ENCODE data around the gene STAC2.

DNA sequence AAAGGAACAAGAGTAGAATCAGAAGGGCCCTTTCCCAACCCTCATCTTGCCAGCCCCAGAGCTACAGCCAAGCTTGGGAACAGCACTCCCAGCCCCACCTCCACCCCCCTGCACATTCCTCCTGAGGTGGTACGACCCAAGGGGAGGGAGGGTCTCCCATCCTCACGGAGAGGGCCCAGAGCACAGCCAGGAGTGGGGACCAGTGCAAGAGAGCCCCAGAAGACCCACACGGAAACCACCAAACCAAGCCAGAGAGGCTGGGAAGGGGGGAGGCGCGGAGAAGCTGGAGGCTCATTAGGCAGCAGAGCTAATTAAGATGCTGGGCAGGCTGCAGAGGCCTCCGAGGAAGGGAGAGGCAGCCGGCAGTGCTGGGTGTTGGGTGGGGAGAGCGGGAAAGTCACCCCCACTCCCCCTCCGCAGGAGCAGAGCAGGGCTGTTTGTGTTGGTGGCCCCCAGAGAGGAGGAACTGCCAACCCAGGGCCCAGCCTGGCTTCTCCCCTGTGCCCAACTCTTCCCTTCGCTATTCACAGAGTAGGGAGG lies 30.7 kb downstream of the STAC2 start:
- TF ChIP-seq CTCF (IDR thresholded peaks at IDR 0.05) (no peak), POLR2A (IDR thresholded peaks at IDR 0.05) (no peak)

Measured in Peyer's patch (tissue), 4 donors.